Pancreas (tissue), 10 donors: Measurements from ENCODE around the gene SYMPK. TPM values are rescaled to one million over a fixed set of nuclear protein-coding genes. Genes with fewer than 3 reads are reported as not detected.

ENCODE experiments used
- ATAC-seq, 4 donors: fragments of 200-7000 bp; cut with Tn5 transposase; one replicate each; pipeline versions ENCODE4 v1.8.0 to v1.9.1; 2020; ENCODE audit warnings: mild to moderate bottlenecking in 4 of 4, moderate library complexity in 4 of 4
- DNase-seq, 6 donors: peaks; one replicate each; pipeline ENCODE4 v3.0.0-alpha.2; 2020
- FAIRE-seq: peaks from 2 replicates; lab custom pipeline; 2012; peaks lifted over from hg19 to GRCh38; lab: Jason Lieb, UNC
- H3K27ac ChIP-seq, 4 donors: fragments of 200-600 bp; sonication (generic); 1 replicate in 3 of 4; 2 replicates in 1 of 4; pipeline versions ENCODE4 v1.5.0 to v1.8.0; 2020
- H3K27me3 ChIP-seq, 4 donors: fragments of 200-600 bp; one replicate each; pipeline ENCODE4 v1.8.0; 2021
- H3K36me3 ChIP-seq, 3 donors: fragments of 200-600 bp; sonication (generic) in 1 of 3; one replicate each; pipeline versions ENCODE4 v1.5.0 to v1.8.0; 2020 to 2021
- H3K4me1 ChIP-seq, 3 donors: fragments of 200-600 bp; one replicate each; pipeline ENCODE4 v1.8.0; 2021
- H3K4me3 ChIP-seq, 4 donors: fragments of 200-600 bp; sonication (generic) in 2 of 4; one replicate each; pipeline versions ENCODE4 v1.5.0 to v1.8.0; 2020 to 2021
- H3K9me3 ChIP-seq, 4 donors: fragments of 200-600 bp; one replicate each; pipeline ENCODE4 v1.8.0; 2021
- CTCF ChIP-seq, 4 donors: fragments of 200-600 bp; sonication (generic) in 3 of 4; IDR thresholded peaks; one replicate each; pipeline versions ENCODE4 v1.5.0 to v1.8.0; 2021; ENCODE audit warnings: antibody characterized with exemption in 4 of 4
- WGBS, 2 donors: extraction: QIAGEN DNeasy Blood & Tissue Kit; methylation state at CpG; one replicate each; pipeline ENCODE4 v1.1.7; 2013; 5-methylcytosine and 5-hydroxymethylcytosine counted together
- intact Hi-C, 3 donors: fragments of 100-400 bp; cut with DNase I; formaldehyde crosslinking; loops; one replicate each; pipeline versions ENCODE4 v1.11.1 to v1.14.2; 2022
- polyA plus RNA-seq, 2 donors: library from polyadenylated mRNA; stranded (reverse); fragments of 200-250 nt; gene quantifications; one replicate each; pipeline ENCODE4 v1.2.3, GENCODE V29; 2013
- total RNA-seq, 6 donors: library from RNA; stranded (reverse); fragmentation: NEBNext Ultra II Directional in 4 of 6; extraction: Animal tissue kit (Norgen Biotek cat#: 25700) in 4 of 6; gene quantifications; one replicate each; pipeline versions ENCODE4 v1.2.1 to v1.2.4, GENCODE V29; 2021 to 2023
- donor health status: healthy with polysubstance abuse.
- donor health status: DM: no; HTN: no; CAD: no; lungs with moderate emphysema.
- donor health status: DM: no; HTN: no; CAD: no.
- donor health status: control.
- donor health status: control.
- donor health status: Bipolar disorder and iron deficiency.
- donor health status: DM: yes; HTN: yes; CAD: no.
- donor health status: DM: no; HTN: no; CAD: no.
- donor health status: DM: no; HTN: no; CAD: no.
- donor health status: DM: yes; HTN: yes; CAD: no.

The SYMPK gene
- total and polyA plus RNA-seq, 8 donors, result 25.7 to 142 (median 29.2) TPM

GRCh38 chr19:45885556-45886426, 22.8 kb upstream of the SYMPK start, which contains the start of gene IRF2BP1:
Gene IRF2BP1, minus strand, starts transcription at chr19:45886141. Its CDS starts 367 bp downstream, at chr19:45885774.
- 1% methylated on average over 67 to 107 of the region's 107 CpGs for WGBS, 2 donors
- no peaks in the 10 kb centered on the region for H3K9me3 ChIP-seq
- ATAC-seq (peak; percentile 46 to 63 (median 56)), FAIRE-seq (no peak), DNase-seq (peak; percentile 92 to 97 (median 93))
- TF ChIP-seq CTCF (IDR thresholded peaks at IDR 0.05), result no peak
- intact Hi-C loops, result no loop called here
- H3K4me3 ChIP-seq, result peak within 1 kb of the TSS; percentile 72 to 83 (median 80)
- H3K4me1 ChIP-seq, result peaks cover 9 to 28% (median 24%) of the 10 kb centered on the region in 3 donors
- no peaks in the 10 kb centered on the region for H3K27me3 ChIP-seq
- no peaks in the 10 kb centered on the region for H3K36me3 ChIP-seq
- peak within 1 kb of the TSS; percentile 73 to 92 (median 86) for H3K27ac ChIP-seq

GRCh38 chr19:45884682-45885555, 22.0 kb upstream of the SYMPK start:
- ATAC-seq (no peak), FAIRE-seq (no peak), DNase-seq (peak in 5 of 6 donors; percentile 54 to 89 (median 70))
- Histone ChIP-seq H3K27me3 (no peaks in the 10 kb centered on the region), H3K9me3 (no peaks in the 10 kb centered on the region), H3K4me1 (peaks cover 18 to 37% (median 33%) of the 10 kb centered on the region in 3 donors), H3K27ac (peak overlapping the region; percentile 73 to 92 (median 86)), H3K4me3 (peak overlapping the region; percentile 72 to 83 (median 80)), H3K36me3 (no peaks in the 10 kb centered on the region)
- no peak for TF ChIP-seq CTCF (IDR thresholded peaks at IDR 0.05)
- intact Hi-C loops, result no loop called here
- WGBS, 2 donors, result 19 to 23% methylated on average over 66 to 72 of the region's 72 CpGs

DNA sequence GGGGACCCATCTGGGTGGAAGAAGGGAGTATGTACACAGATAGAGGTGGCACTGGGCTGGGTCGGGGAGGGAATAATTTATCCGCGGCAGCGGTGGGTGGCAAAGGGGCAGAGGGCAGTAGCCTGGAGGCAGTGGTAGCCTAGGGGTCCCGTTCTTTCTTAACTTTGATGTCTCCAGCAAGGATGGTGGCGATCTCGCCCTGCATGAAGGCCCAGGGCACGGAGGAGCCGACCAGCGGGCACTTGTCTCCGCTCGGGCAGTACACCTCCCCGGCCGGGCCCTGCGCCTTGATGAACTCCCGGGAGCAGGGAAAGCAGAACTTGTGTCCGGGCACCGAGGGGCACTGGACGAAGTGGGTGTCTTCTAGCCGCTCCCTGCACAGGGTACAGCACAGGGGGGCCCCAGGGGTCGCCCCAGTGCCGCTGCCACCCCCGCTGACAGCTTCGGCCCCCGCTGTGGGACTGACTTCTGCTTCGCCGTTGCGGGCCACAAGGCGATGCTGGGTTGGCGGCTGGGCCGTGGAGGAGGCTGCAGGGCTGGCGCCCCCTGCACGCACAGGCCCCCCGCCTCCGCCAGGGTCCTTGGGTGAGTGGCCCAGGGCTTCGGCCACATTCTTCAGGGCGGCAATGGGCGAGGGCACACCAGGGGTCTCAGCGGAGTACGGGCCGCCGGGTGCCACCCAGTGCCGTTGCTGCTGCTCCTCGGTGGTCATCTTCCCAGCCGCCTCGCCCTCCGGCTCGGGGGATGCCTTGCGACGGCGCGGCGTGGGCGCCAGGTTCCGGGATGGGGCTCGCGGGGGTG, 21.1 kb upstream of the SYMPK start:
- ATAC-seq, result no peak
- intact Hi-C loops, result loop anchor here in 1 of 3 donors (2.0 kb wide), 1 partner anchor 19 kb away; the partner anchor contains the start of gene FOXA3
- H3K4me3 ChIP-seq, result peak overlapping the region; percentile 2 to 83 (median 75)
- DNase-seq, result peak in 5 of 6 donors; percentile 54 to 91 (median 71)
- no peaks in the 10 kb centered on the region for H3K36me3 ChIP-seq
- no peak for FAIRE-seq
- peak overlapping the region in 3 of 4 donors; percentile 73 to 96 (median 92) for H3K27ac ChIP-seq
- peaks cover 26 to 43% (median 41%) of the 10 kb centered on the region in 3 donors for H3K4me1 ChIP-seq
- no peaks in the 10 kb centered on the region for H3K27me3 ChIP-seq
- no peaks in the 10 kb centered on the region for H3K9me3 ChIP-seq
- 33 to 38% methylated on average over 41 to 57 of the region's 57 CpGs for WGBS, 2 donors
- no peak for TF ChIP-seq CTCF (IDR thresholded peaks at IDR 0.05)

GRCh38 chr19:45883586-45883880, 20.6 kb upstream of the SYMPK start:
- no peaks in the 10 kb centered on the region for H3K9me3 ChIP-seq
- peaks cover 31 to 48% (median 47%) of the 10 kb centered on the region in 3 donors for H3K4me1 ChIP-seq
- H3K36me3 ChIP-seq, result no peaks in the 10 kb centered on the region
- no peaks in the 10 kb centered on the region for H3K27me3 ChIP-seq
- FAIRE-seq, result no peak
- intact Hi-C loops, result loop anchor here in 1 of 3 donors (2.0 kb wide), 1 partner anchor 19 kb away; the partner anchor contains the start of gene FOXA3
- peak in 1 of 6 donors; percentile 56 for DNase-seq
- WGBS, 2 donors, result 5 to 10% methylated on average over 5 of the region's 5 CpGs
- H3K4me3 ChIP-seq, result peak overlapping the region; percentile 2 to 83 (median 75)
- no peak for TF ChIP-seq CTCF (IDR thresholded peaks at IDR 0.05)
- H3K27ac ChIP-seq, result peak overlapping the region in 2 of 4 donors; percentile 17 to 96
- ATAC-seq, result no peak
